Upper lobe of left lung (tissue), 4 donors: ENCODE results near the gene C2orf81.

Experiments used
- POLR2A ChIP-seq, 4 donors: fragments of 450-650 bp; IDR thresholded peaks; one replicate each; pipeline ENCODE4 v1.5.1; 2016 to 2017; ENCODE audit warnings: antibody characterized with exemption in 4 of 4, mild to moderate bottlenecking in 2 of 4
- POLR2AphosphoS5 ChIP-seq, 2 donors: sonication (generic); formaldehyde crosslinking; IDR thresholded peaks; one replicate each; pipeline ENCODE4 v1.5.1; 2017; ENCODE audit warnings: antibody characterized with exemption in 2 of 2
- TF ChIP-seq, protein P1 (sequence below), 6 experiments: fragments of 450-650 bp in 4 of 6; fragments of 200-600 bp in 2 of 6; sonication (generic) in 2 of 6; IDR thresholded peaks; one replicate each; pipeline ENCODE4 v1.5.1; 2016 to 2019; ENCODE audit warnings: antibody characterized with exemption in 6 of 6

DNA sequence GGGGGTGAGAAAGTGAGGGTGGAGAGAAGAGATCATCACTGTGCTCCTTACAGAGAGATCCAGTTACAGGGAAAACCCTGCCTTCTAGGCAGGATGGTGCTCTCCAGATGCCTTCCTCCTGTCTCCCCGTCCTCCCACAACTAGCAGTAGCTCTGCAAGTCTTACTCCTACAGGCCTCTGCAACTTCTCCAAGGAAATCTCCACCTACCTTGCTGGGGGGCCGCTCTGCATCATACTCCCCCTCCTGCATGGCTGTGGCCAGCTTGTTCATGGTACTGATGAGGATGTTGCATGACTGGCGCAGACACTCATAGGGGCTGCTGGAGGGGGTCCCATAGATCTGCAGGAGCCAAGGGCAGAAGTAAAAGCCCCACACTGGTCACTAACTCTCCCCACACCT is 55.4 kb downstream of the C2orf81 start:
- no peak for TF ChIP-seq POLR2AphosphoS5 (IDR thresholded peaks at IDR 0.05)
- TF ChIP-seq, protein P1, sequence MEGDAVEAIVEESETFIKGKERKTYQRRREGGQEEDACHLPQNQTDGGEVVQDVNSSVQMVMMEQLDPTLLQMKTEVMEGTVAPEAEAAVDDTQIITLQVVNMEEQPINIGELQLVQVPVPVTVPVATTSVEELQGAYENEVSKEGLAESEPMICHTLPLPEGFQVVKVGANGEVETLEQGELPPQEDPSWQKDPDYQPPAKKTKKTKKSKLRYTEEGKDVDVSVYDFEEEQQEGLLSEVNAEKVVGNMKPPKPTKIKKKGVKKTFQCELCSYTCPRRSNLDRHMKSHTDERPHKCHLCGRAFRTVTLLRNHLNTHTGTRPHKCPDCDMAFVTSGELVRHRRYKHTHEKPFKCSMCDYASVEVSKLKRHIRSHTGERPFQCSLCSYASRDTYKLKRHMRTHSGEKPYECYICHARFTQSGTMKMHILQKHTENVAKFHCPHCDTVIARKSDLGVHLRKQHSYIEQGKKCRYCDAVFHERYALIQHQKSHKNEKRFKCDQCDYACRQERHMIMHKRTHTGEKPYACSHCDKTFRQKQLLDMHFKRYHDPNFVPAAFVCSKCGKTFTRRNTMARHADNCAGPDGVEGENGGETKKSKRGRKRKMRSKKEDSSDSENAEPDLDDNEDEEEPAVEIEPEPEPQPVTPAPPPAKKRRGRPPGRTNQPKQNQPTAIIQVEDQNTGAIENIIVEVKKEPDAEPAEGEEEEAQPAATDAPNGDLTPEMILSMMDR (IDR thresholded peaks at IDR 0.05) = no peak
- TF ChIP-seq POLR2A (IDR thresholded peaks at IDR 0.05) = no peak
